HG02571 (cell line): ENCODE data around the gene SPNS3.

ENCODE experiments used
- ATAC-seq: cut with Tn5 transposase; IDR thresholded peaks from one replicate; pipeline ENCODE4 v1.9.1; 2021; ENCODE audit warnings: mild to moderate bottlenecking, moderate library complexity; ENCODE audit not compliant: unreplicated experiment

SPNS3 gene

GRCh38 chr17:4433515-4434031 lies at the start of gene SPNS3:
Gene SPNS3 (plus strand): TSS chr17:4433940. CDS start chr17:4433968, 28 bp downstream.
- no peak for ATAC-seq

GRCh38 chr17:4386406-4386805 lies 47.3 kb upstream of the SPNS3 start:
- no peak for ATAC-seq

GRCh38 chr17:4387137-4387536 lies 46.6 kb upstream of the SPNS3 start:
- no peak for ATAC-seq

- no peak for ATAC-seq
Measured at GRCh38 chr17:4389079-4389478, 44.7 kb upstream of the SPNS3 start.

GRCh38 chr17:4393806-4394205 lies 39.9 kb upstream of the SPNS3 start:
- no peak for ATAC-seq

GRCh38 chr17:4394208-4395110 lies 39.3 kb upstream of the SPNS3 start:
- no peak for ATAC-seq

GRCh38 chr17:4395111-4395478 lies 38.6 kb upstream of the SPNS3 start:
- ATAC-seq = no peak

GRCh38 chr17:4397840-4398239 lies 35.9 kb upstream of the SPNS3 start:
- ATAC-seq = no peak

- no peak for ATAC-seq
Measured at GRCh38 chr17:4405038-4405669, 28.6 kb upstream of the SPNS3 start.

GRCh38 chr17:4405699-4406098 lies 28.0 kb upstream of the SPNS3 start:
- no peak for ATAC-seq

GRCh38 chr17:4406386-4406785 lies 27.4 kb upstream of the SPNS3 start:
- ATAC-seq = no peak

- no peak for ATAC-seq
Measured at GRCh38 chr17:4407216-4407615, 26.5 kb upstream of the SPNS3 start.

GRCh38 chr17:4407851-4408250 lies 25.9 kb upstream of the SPNS3 start:
- no peak for ATAC-seq

- no peak for ATAC-seq
Measured at GRCh38 chr17:4409659-4410058, 24.1 kb upstream of the SPNS3 start.

- ATAC-seq = no peak
Measured at GRCh38 chr17:4411201-4411600, 22.5 kb upstream of the SPNS3 start.

GRCh38 chr17:4412933-4413831 lies 20.6 kb upstream of the SPNS3 start:
- ATAC-seq = no peak

GRCh38 chr17:4417129-4417667 lies 16.5 kb upstream of the SPNS3 start:
- no peak for ATAC-seq

GRCh38 chr17:4420692-4421131 lies 13.0 kb upstream of the SPNS3 start:
- no peak for ATAC-seq

GRCh38 chr17:4422864-4423263 lies 10.9 kb upstream of the SPNS3 start:
- ATAC-seq = no peak

GRCh38 chr17:4425398-4425797 lies 8.3 kb upstream of the SPNS3 start:
- ATAC-seq = no peak
